ENCODE data around the gene NMUR1.

DNA sequence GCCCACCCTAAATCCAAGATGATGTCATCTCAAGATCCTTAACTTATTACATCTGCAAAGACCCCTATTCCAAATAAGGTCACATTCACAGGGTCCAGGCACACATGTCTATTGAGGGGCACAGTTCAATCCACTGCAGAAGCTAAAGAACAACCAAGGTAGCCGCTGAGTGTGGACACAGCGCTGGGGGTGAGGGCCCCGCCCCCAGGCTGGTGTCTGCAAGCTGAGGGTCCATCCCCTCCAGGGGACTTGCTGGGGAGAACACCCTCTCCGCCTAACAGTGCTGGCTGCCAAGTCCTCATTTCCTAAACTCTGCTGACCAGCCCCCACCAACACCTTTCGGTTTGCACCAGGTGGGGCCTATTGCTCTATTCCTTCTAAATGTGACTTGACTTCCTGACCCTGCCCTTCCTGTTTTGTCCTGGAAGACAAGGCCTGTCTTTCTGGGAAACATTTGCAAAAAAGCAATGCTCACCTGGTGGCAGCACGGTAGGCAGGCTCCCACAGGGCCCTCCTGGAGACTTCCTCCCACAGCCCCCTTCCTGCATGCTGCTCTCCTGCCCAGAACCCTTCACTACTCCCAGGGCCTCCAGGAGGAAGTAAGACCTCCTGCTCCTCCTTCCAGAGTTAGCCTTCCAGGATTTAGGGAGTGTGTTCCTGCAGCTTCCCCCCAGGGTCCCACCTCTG lies 38.0 kb upstream of the NMUR1 start:
- TF ChIP-seq, protein P1, sequence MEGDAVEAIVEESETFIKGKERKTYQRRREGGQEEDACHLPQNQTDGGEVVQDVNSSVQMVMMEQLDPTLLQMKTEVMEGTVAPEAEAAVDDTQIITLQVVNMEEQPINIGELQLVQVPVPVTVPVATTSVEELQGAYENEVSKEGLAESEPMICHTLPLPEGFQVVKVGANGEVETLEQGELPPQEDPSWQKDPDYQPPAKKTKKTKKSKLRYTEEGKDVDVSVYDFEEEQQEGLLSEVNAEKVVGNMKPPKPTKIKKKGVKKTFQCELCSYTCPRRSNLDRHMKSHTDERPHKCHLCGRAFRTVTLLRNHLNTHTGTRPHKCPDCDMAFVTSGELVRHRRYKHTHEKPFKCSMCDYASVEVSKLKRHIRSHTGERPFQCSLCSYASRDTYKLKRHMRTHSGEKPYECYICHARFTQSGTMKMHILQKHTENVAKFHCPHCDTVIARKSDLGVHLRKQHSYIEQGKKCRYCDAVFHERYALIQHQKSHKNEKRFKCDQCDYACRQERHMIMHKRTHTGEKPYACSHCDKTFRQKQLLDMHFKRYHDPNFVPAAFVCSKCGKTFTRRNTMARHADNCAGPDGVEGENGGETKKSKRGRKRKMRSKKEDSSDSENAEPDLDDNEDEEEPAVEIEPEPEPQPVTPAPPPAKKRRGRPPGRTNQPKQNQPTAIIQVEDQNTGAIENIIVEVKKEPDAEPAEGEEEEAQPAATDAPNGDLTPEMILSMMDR (IDR thresholded peaks at IDR 0.05; ENCODE audit: low read depth, low read length), result no peak
- TF ChIP-seq EZH2phosphoT487 (IDR thresholded peaks at IDR 0.05; ENCODE audit: low read depth), result no peak
